Muscle of back (tissue), 10 donors: ENCODE measurements around the gene OR10H4. TPM values are rescaled to one million over a fixed set of nuclear protein-coding genes. Genes with fewer than 3 reads are reported as not detected.

Experiments
- polyA plus RNA-seq, 10 donors: library from polyadenylated mRNA; unstranded; fragments of 120-200 nt; gene quantifications; one replicate each; pipeline ENCODE4 v1.2.1, GENCODE V29; 2013; ENCODE audit not compliant: insufficient read length in 10 of 10

The OR10H4 gene
- polyA plus RNA-seq, 10 donors = not detected

Other genes with a start within 250 kb of the OR10H4 start
- gene OR10H2, start 221.0 kb upstream of the OR10H4 start, polyA plus RNA-seq = not detected
- gene OR10H3, start 211.0 kb upstream of the OR10H4 start, polyA plus RNA-seq = not detected
- gene OR10H5, start 161.3 kb upstream of the OR10H4 start, polyA plus RNA-seq = under 1 TPM in 7 of 10 donors, not detected in 3; 0.03 to 0.09 (median 0.04) TPM
- gene OR10H1, start 133.3 kb upstream of the OR10H4 start, polyA plus RNA-seq = under 1 TPM in 4 of 10 donors, not detected in 6; 0.04 to 0.06 (median 0.05) TPM
- gene CYP4F2, start 50.9 kb upstream of the OR10H4 start, polyA plus RNA-seq = not detected
- under 1 TPM in 1 of 10 donors, not detected in 9; 0.12 TPM for gene CYP4F11, start 14.5 kb upstream of the OR10H4 start, polyA plus RNA-seq
- gene TPM4, start 127.5 kb downstream of the OR10H4 start, polyA plus RNA-seq = 100 to 1,000 TPM; 193 to 331 (median 238) TPM
- 10 to 100 TPM; 32.4 to 53.3 (median 35.4) TPM for gene RAB8A, start 162.9 kb downstream of the OR10H4 start, polyA plus RNA-seq
- gene HSH2D, start 194.7 kb downstream of the OR10H4 start, polyA plus RNA-seq = 1 to 10 TPM in 2 of 10 donors, under 1 TPM in 8; 0.07 to 1.3 (median 0.37) TPM
- gene CIB3, start 224.5 kb downstream of the OR10H4 start, polyA plus RNA-seq = not detected
- gene FAM32A, start 236.4 kb downstream of the OR10H4 start, polyA plus RNA-seq = 10 to 100 TPM; 51.3 to 77.4 (median 63.1) TPM
- 10 to 100 TPM; 35.3 to 52.7 (median 42.7) TPM for gene AP1M1, start 248.9 kb downstream of the OR10H4 start, polyA plus RNA-seq